ENCODE results near the gene PON2.
"Not testable (repeated sequence)": the region's sequence is repeated elsewhere in the genome, so short reads cannot be mapped to it uniquely, and the experiment has no call there.

Gene PON2

GRCh38 chr7:95404316-95404865 is 30.4 kb downstream of the PON2 start:
- DNase-seq = no peak

- no peak for DNase-seq
Observed at GRCh38 chr7:95398155-95398940, 36.5 kb downstream of the PON2 start.

- DNase-seq = no peak
Observed at GRCh38 chr7:95397381-95397780, 37.4 kb downstream of the PON2 start.

DNA sequence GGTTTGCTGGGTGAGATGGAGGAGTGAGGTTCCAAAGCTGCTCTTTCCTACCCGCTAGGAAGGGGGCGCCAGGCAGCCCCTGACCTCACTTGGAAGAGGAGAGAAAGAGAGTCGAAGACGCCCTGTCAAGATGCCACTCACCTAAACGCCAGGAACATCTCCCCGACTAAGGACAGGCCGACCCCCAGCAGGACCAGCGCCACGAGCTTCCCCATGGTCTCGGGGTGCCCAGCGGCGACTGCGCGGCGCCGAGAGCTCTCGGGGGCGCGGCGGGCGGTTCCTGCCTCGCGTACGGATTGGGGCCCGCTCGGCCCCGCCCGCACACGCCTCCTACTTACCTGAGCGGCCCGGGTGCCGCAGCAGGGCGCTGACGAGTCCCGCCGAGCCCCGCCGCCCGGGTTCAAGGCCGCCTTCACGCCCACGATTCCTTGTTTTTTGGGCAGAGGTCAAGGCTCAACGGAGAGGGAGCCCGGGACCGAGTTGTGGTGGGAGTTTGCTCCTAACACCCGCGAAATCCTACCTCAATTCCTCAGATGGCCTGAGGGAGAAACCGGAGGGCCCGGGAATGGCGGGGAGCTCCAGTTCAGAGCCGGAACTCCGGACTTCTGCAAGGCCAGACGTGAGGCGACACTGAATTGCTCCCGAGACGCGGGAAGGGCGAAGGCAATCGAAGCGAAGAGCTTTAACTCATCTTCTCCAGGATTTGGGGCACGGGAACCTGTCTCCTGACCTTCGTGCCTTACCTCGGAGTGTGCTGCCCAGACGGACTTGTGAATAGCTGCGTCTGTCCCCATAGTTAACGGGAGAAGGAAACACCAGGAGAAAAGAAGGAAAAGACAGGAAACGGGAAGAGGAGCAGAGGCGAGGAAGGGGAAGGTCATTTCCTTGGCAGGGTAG is 38.4 kb downstream of the PON2 start, which contains the start of gene PON3:
PON3 (minus strand) TSS at position 240 of the 897 bp plus-strand sequence; CDS start at position 215, 25 bp downstream.
- peak; percentile 18 to 65 for DNase-seq

GRCh38 chr7:95395755-95396135 is 39.1 kb downstream of the PON2 start:
- DNase-seq = no peak

GRCh38 chr7:95394370-95394769 is 40.5 kb downstream of the PON2 start:
- DNase-seq = no peak

- DNase-seq = no peak
Observed at GRCh38 chr7:95391761-95392160, 43.1 kb downstream of the PON2 start.

DNA sequence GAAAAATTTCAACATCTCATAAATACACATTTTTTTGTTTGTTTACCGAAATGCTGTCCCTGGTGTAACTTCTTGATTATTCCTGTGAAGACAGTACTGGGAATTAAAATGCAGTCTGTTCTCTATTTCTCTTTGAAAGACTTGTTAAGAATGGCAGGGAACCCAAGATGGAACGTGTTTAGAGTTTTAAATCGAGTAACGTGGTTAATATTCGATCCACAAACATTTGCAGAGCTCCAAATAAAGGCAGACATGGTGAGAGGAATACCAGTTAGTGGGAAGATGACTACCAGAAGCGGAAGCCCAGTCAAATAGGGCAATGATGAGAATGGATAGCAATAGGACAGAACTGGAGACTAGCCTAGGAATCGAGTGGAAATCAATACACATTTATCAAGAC is 45.3 kb downstream of the PON2 start:
- DNase-seq = no peak

- not testable (repeated sequence) for DNase-seq
Observed at GRCh38 chr7:95379457-95379856, 55.4 kb downstream of the PON2 start.

DNA sequence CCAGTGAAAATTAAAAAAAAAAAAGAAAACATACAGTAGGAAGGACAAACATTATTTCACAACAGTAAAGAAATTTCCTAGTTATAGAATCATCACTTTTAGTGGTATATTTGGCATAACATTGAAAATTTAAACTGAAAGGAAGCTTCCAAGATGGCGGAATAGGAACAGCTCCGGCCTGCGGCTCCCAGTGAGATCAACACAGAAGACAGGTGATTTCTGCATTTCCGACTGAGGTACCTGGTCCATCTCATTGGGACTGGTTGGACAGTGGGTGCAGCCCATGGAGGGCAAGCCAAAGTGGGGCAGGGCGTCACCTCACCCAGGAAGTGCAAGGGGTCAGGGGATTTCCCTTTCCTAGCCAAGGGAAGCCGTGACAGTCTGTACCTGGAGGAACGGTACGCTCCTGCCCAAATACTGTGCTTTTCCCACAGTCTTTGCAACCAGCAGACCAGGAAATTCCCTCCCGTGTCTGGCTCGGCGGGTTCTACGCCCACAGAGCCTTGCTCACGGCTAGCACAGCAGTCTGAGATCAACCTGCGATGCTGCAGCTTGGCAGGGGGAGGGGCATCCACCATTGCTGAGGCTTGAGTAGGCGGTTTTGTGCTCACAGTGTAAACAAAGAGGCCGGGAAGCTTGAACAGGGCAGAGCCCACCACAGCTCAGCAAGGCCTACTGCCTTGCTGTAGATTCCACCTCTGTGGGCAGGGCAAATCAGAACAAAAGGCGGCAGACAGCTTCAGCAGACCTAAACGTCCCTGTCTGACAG is 58.0 kb downstream of the PON2 start:
- no peak for DNase-seq

GRCh38 chr7:95375591-95376257 is 59.1 kb downstream of the PON2 start:
- DNase-seq = no peak

GRCh38 chr7:95373323-95373722 is 61.5 kb downstream of the PON2 start:
- no peak for DNase-seq

DNA sequence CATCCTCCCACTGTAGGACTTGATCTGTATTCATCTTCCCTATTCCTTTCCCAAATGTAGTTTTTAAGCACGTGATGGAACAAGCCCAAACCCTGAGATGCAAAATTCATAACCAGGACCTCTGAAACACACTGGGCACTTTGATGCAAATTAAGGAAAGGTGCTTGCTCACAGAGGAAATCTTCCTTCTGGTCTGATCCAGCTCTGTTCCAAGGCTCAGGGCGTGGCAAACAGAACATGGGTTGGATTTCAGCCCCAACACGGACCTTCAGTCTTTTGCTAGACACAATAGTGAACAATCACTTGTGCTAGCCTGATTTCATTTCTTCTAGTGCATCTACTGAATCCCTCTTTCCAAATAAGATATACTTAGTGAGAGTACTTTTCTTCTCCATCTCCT is 66.6 kb downstream of the PON2 start:
- DNase-seq = peak; percentile 17 to 50

GRCh38 chr7:95367606-95368005 is 67.2 kb downstream of the PON2 start:
- peak; percentile 7 to 39 for DNase-seq

DNA sequence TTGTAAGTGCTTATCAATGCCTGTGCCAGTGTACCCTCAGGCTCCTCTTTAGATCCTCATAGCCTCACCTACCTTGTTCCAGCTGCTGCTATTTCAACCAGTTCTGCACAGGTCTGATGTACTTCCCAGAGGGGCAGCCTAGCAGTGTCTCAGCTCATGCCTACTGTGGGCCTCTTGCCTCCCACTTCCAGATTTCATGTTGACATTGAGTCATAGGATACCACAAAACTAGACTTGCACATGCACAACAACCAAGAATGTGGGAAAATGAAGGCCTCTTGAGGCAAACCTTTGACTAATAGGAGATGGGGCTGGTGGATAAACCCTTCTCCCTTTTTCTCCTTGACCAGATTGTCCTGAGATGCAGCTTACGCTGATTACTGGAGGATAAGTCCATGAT is 69.7 kb downstream of the PON2 start:
- no peak for DNase-seq

GRCh38 chr7:95357623-95358022 is 77.2 kb downstream of the PON2 start:
- DNase-seq = no peak

Data from NCI-H526 (cell line).